ENCODE data around the gene ADGRV1.

DNA sequence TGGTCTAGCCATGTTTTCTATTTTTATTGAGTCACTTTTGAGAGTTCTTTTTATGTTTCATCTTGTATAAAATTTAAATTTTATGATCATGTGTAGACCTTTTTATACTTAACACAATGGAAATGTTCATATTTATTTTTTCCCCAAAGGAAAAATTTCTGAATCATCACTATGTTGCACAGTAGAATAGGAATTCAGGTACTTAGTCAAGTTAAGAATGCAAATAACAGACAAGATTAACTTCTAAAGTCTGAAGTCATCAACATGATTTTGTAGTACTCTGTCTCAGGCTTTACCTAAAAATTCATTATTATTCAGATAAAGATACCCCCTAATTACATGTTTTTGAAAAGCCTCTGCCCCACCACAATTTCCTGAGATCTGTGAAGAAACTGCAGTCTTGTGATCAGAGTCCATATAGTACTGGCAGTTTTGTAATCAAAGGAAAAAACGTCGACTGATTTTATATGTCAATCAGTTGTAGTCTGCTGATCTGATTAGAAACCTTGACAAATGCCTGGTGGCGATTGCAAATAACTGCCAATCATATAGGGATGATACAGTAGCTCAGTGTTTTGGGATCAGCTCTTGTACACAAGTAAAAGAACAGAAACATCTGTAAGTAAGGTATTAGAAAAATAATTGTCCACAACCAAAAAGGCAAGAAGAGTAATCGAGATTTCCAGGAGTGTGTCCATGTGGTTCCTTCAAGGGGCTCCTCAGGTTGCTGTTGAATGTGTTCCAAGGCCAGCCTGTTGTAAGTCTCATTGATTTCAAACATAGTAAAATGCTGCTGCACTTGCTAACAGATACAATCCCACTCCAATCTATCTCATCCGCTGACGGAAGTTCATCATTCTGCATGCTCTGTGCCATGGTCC lies 472.2 kb downstream of the ADGRV1 start:
- TF ChIP-seq, protein P1, sequence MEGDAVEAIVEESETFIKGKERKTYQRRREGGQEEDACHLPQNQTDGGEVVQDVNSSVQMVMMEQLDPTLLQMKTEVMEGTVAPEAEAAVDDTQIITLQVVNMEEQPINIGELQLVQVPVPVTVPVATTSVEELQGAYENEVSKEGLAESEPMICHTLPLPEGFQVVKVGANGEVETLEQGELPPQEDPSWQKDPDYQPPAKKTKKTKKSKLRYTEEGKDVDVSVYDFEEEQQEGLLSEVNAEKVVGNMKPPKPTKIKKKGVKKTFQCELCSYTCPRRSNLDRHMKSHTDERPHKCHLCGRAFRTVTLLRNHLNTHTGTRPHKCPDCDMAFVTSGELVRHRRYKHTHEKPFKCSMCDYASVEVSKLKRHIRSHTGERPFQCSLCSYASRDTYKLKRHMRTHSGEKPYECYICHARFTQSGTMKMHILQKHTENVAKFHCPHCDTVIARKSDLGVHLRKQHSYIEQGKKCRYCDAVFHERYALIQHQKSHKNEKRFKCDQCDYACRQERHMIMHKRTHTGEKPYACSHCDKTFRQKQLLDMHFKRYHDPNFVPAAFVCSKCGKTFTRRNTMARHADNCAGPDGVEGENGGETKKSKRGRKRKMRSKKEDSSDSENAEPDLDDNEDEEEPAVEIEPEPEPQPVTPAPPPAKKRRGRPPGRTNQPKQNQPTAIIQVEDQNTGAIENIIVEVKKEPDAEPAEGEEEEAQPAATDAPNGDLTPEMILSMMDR (IDR thresholded peaks at IDR 0.05; ENCODE audit: low read depth, low read length, poor library complexity, severe bottlenecking): no peak
- TF ChIP-seq EZH2phosphoT487 (IDR thresholded peaks at IDR 0.05; ENCODE audit: borderline replicate concordance, low read length): no peak

Data from DOHH2 (cell line).